Measurements from ENCODE around the gene MPDZ. TPM values are rescaled to one million over a fixed set of nuclear protein-coding genes. Genes with fewer than 3 reads are reported as not detected.

Gene MPDZ
- polyA plus RNA-seq, 3 donors from 2014 or later, result not detected

GRCh38 chr9:13100914-13101572, 178.4 kb downstream of the MPDZ start:
- Mint-ChIP-seq H3K36me3 (peaks cover 0 to 3% (median 0%) of the 10 kb centered on the region in 3 donors), H3K4me3 (no peak overlapping the region), H3K27me3 (ENCODE audit: low read depth in 3 of 3) (peaks cover 0 to 2% (median 0%) of the 10 kb centered on the region in 3 donors), H3K27ac (no peak overlapping the region), H3K4me1 (no peaks in the 10 kb centered on the region), H3K9me3 (peaks cover 3 to 40% (median 9%) of the 10 kb centered on the region in 6 donors)
- DNase-seq, result no peak

- no peaks in the 10 kb centered on the region for H3K4me1 Mint-ChIP-seq
- DNase-seq, result no peak
- no peak overlapping the region for H3K4me3 Mint-ChIP-seq
- H3K36me3 Mint-ChIP-seq, result peaks cover 0 to 3% (median 0%) of the 10 kb centered on the region in 3 donors
- H3K27ac Mint-ChIP-seq, result no peak overlapping the region
- H3K27me3 Mint-ChIP-seq (ENCODE audit: low read depth in 3 of 3), result peaks cover 0 to 2% (median 0%) of the 10 kb centered on the region in 3 donors
- peaks cover 3 to 26% (median 11%) of the 10 kb centered on the region in 6 donors for H3K9me3 Mint-ChIP-seq
Observed at GRCh38 chr9:13095056-13095455, 184.4 kb downstream of the MPDZ start.

- Mint-ChIP-seq H3K27me3 (ENCODE audit: low read depth in 3 of 3) (peaks cover 0 to 2% (median 0%) of the 10 kb centered on the region in 3 donors), H3K36me3 (no peaks in the 10 kb centered on the region)
Observed at GRCh38 chr9:13090628-13091027, 188.9 kb downstream of the MPDZ start.

GRCh38 chr9:13089666-13090065, 189.8 kb downstream of the MPDZ start:
- peaks cover 0 to 29% (median 8%) of the 10 kb centered on the region in 6 donors for H3K9me3 Mint-ChIP-seq
- H3K36me3 Mint-ChIP-seq, result no peaks in the 10 kb centered on the region
- no peak for DNase-seq
- H3K4me1 Mint-ChIP-seq, result no peaks in the 10 kb centered on the region
- H3K27ac Mint-ChIP-seq, result no peak overlapping the region
- H3K4me3 Mint-ChIP-seq, result no peak overlapping the region
- peaks cover 0 to 2% (median 0%) of the 10 kb centered on the region in 3 donors for H3K27me3 Mint-ChIP-seq (ENCODE audit: low read depth in 3 of 3)

More at GRCh38 chr9:13090628-13091027, 188.9 kb downstream of the MPDZ start:
- Mint-ChIP-seq H3K4me1 (no peaks in the 10 kb centered on the region), H3K27ac (no peak overlapping the region), H3K4me3 (no peak overlapping the region), H3K9me3 (peaks cover 0 to 27% (median 7%) of the 10 kb centered on the region in 6 donors)
- DNase-seq, result no peak

- DNase-seq, result no peak
- H3K27ac Mint-ChIP-seq, result no peak overlapping the region
- no peaks in the 10 kb centered on the region for H3K4me1 Mint-ChIP-seq
- H3K36me3 Mint-ChIP-seq, result no peaks in the 10 kb centered on the region
- H3K27me3 Mint-ChIP-seq (ENCODE audit: low read depth in 3 of 3), result peaks cover 0 to 2% (median 0%) of the 10 kb centered on the region in 3 donors
- H3K4me3 Mint-ChIP-seq, result no peak overlapping the region
- peaks cover 0 to 27% (median 5%) of the 10 kb centered on the region in 6 donors for H3K9me3 Mint-ChIP-seq
Observed at GRCh38 chr9:13088720-13089427, 190.6 kb downstream of the MPDZ start.

GRCh38 chr9:13083963-13084528, 195.4 kb downstream of the MPDZ start:
- H3K4me3 Mint-ChIP-seq, result no peak overlapping the region
- H3K27ac Mint-ChIP-seq, result no peak overlapping the region
- no peaks in the 10 kb centered on the region for H3K36me3 Mint-ChIP-seq
- no peaks in the 10 kb centered on the region for H3K4me1 Mint-ChIP-seq
- no peak for DNase-seq
- peaks cover 0 to 28% (median 6%) of the 10 kb centered on the region in 6 donors for H3K9me3 Mint-ChIP-seq
- H3K27me3 Mint-ChIP-seq (ENCODE audit: low read depth in 3 of 3), result peaks cover 0 to 2% (median 1%) of the 10 kb centered on the region in 3 donors

GRCh38 chr9:13083366-13083765, 196.1 kb downstream of the MPDZ start:
- Mint-ChIP-seq H3K9me3 (peaks cover 0 to 28% (median 6%) of the 10 kb centered on the region in 6 donors), H3K4me1 (no peaks in the 10 kb centered on the region), H3K27me3 (ENCODE audit: low read depth in 3 of 3) (peaks cover 0 to 2% (median 1%) of the 10 kb centered on the region in 3 donors), H3K4me3 (no peak overlapping the region), H3K36me3 (no peaks in the 10 kb centered on the region), H3K27ac (no peak overlapping the region)
- DNase-seq, result no peak

- no peak for DNase-seq
- H3K9me3 Mint-ChIP-seq, result peaks cover 0 to 28% (median 6%) of the 10 kb centered on the region in 6 donors
- no peak overlapping the region for H3K4me3 Mint-ChIP-seq
- H3K36me3 Mint-ChIP-seq, result no peaks in the 10 kb centered on the region
- no peak overlapping the region for H3K27ac Mint-ChIP-seq
- H3K27me3 Mint-ChIP-seq (ENCODE audit: low read depth in 3 of 3), result peaks cover 0 to 2% (median 1%) of the 10 kb centered on the region in 3 donors
- H3K4me1 Mint-ChIP-seq, result no peaks in the 10 kb centered on the region
Observed at GRCh38 chr9:13082796-13083195, 196.7 kb downstream of the MPDZ start.

- H3K36me3 Mint-ChIP-seq, result no peaks in the 10 kb centered on the region
- no peak overlapping the region for H3K4me3 Mint-ChIP-seq
- peaks cover 0 to 2% (median 1%) of the 10 kb centered on the region in 3 donors for H3K27me3 Mint-ChIP-seq (ENCODE audit: low read depth in 3 of 3)
- no peak overlapping the region for H3K27ac Mint-ChIP-seq
- H3K9me3 Mint-ChIP-seq, result peaks cover 5 to 41% (median 19%) of the 10 kb centered on the region in 6 donors
- no peaks in the 10 kb centered on the region for H3K4me1 Mint-ChIP-seq
- DNase-seq, result no peak
Observed at GRCh38 chr9:13078164-13078563, 201.3 kb downstream of the MPDZ start.

GRCh38 chr9:13076616-13077015, 202.9 kb downstream of the MPDZ start:
- H3K27me3 Mint-ChIP-seq (ENCODE audit: low read depth in 3 of 3), result peaks cover 0 to 2% (median 1%) of the 10 kb centered on the region in 3 donors

GRCh38 chr9:13071921-13072320, 207.6 kb downstream of the MPDZ start:
- Mint-ChIP-seq H3K27me3 (ENCODE audit: low read depth in 3 of 3) (peaks cover 0 to 2% (median 0%) of the 10 kb centered on the region in 3 donors), H3K4me1 (no peaks in the 10 kb centered on the region), H3K9me3 (peaks cover 5 to 63% (median 28%) of the 10 kb centered on the region in 6 donors), H3K4me3 (no peak overlapping the region), H3K36me3 (no peaks in the 10 kb centered on the region), H3K27ac (no peak overlapping the region)
- DNase-seq, result no peak

More at GRCh38 chr9:13076616-13077015, 202.9 kb downstream of the MPDZ start:
- Mint-ChIP-seq H3K4me1 (no peaks in the 10 kb centered on the region), H3K4me3 (no peak overlapping the region), H3K27ac (no peak overlapping the region), H3K36me3 (no peaks in the 10 kb centered on the region), H3K9me3 (peaks cover 5 to 50% (median 20%) of the 10 kb centered on the region in 6 donors)
- DNase-seq, result no peak

- Mint-ChIP-seq H3K36me3 (no peaks in the 10 kb centered on the region), H3K4me3 (no peak overlapping the region), H3K9me3 (peaks cover 5 to 60% (median 27%) of the 10 kb centered on the region in 6 donors), H3K27ac (no peak overlapping the region), H3K27me3 (ENCODE audit: low read depth in 3 of 3) (peaks cover 0 to 2% (median 0%) of the 10 kb centered on the region in 3 donors), H3K4me1 (no peaks in the 10 kb centered on the region)
- DNase-seq, result no peak
Observed at GRCh38 chr9:13070612-13071595, 208.6 kb downstream of the MPDZ start.

- H3K4me1 Mint-ChIP-seq, result no peaks in the 10 kb centered on the region
- no peak for DNase-seq
- peaks cover 6 to 59% (median 29%) of the 10 kb centered on the region in 6 donors for H3K9me3 Mint-ChIP-seq
- no peak overlapping the region for H3K27ac Mint-ChIP-seq
- no peaks in the 10 kb centered on the region for H3K36me3 Mint-ChIP-seq
- no peak overlapping the region for H3K4me3 Mint-ChIP-seq
- peaks cover 0 to 2% (median 0%) of the 10 kb centered on the region in 3 donors for H3K27me3 Mint-ChIP-seq (ENCODE audit: low read depth in 3 of 3)
Observed at GRCh38 chr9:13069498-13069897, 210.0 kb downstream of the MPDZ start.

Measured in immature natural killer cell (primary cell).